AG09319 (cell line): ENCODE results near the gene TPM2.

Source experiments
- DNase-seq: peaks from one replicate; pipeline ENCODE4 v3.0.0-alpha.2; 2010; ENCODE audit warnings: low read depth; ENCODE audit errors: extremely low read depth
- TF ChIP-seq, protein P1 (sequence below): IDR thresholded peaks from 2 replicates; pipeline ENCODE4 v1.5.1; 2011; ENCODE audit warnings: low read depth, mild to moderate bottlenecking, inconsistent platforms, low read length, moderate library complexity

The TPM2 gene

DNA sequence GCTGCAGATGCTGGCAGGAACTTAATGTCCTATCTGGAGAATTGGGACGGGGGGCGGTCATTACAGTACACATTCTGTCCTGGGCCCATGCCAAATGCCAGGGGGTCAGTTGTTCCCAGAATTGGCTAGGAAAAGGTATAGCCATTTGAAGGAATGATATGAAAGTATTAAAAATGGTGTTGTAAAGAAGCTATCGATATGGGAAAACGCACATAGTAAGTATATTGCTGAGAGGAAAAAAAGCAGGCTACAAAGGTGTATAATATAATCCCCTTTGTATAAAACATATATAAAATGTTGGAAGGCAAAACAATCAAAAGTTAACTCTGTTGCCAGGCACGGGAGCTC lies 24.3 kb downstream of the TPM2 start:
- TF ChIP-seq, protein P1, sequence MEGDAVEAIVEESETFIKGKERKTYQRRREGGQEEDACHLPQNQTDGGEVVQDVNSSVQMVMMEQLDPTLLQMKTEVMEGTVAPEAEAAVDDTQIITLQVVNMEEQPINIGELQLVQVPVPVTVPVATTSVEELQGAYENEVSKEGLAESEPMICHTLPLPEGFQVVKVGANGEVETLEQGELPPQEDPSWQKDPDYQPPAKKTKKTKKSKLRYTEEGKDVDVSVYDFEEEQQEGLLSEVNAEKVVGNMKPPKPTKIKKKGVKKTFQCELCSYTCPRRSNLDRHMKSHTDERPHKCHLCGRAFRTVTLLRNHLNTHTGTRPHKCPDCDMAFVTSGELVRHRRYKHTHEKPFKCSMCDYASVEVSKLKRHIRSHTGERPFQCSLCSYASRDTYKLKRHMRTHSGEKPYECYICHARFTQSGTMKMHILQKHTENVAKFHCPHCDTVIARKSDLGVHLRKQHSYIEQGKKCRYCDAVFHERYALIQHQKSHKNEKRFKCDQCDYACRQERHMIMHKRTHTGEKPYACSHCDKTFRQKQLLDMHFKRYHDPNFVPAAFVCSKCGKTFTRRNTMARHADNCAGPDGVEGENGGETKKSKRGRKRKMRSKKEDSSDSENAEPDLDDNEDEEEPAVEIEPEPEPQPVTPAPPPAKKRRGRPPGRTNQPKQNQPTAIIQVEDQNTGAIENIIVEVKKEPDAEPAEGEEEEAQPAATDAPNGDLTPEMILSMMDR = no peak
- no peak for DNase-seq

DNA sequence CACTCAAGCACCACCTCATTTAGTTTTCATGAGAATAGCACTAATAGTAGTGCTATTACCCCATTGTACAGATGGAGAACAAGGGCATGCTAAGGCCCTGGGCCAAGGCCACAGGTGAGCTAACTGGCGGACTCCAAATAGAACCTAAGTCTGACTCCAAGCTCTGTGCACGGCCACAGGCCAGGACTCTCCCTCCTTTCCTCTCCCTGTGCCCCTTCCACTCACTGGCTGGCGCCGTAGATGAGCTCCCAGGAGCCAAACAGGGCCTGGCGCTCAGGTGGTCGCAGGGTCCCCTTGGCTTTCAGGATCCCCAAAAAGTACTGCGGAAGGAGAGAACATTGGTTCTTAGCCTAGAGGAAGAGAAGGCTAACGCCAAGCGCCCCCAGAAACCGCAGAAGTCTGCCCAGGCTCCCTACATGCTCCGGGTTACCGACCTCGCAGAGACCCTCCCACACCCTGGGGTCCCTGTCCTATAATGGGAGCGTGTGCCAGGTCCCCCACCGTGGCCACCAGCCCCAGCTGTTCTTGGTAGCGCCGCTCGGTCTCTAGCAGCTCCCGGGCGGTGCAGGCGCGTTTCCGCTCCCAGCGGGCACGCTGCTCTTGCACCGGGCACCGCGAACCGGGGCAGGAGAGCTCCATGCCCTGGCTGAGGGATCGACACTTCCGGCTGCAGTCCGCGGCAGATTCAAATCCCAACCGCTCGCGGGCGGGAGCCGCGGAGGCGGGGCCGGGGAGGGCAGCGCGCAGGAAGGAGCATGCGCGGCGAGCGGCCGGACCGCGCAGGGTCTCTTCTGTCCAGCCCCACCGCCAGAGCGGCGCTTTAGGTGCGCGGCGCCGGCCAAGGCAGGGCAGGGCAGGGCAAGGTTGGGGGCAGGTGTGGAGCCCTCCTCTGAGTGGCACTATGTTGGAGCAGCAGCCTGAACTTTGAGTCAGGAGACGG lies 24.9 kb downstream of the TPM2 start, which contains the start of gene ARHGEF39:
ARHGEF39 (minus strand) TSS at position 665 of the 940 bp plus-strand sequence; CDS start at position 639, 26 bp downstream.
- DNase-seq = no peak

DNA sequence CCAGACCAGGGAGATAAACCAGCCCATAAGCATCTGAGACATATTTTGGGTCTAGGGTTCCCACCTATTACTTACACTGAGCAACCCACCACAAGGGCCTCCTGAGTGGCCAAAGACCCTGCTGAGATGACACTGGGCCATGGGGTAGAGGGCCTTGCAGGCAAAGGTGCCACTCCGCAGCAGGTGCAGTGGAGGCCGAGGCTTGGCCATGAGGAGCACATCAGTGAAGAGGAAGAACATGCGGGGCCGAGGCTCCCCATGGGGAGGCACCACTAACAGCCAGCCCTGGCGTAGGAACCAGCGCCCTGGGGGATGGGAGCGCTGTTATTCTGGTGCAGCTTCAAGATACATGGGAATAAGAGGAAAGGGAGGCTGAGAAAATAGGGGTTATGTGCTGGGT lies 27.3 kb downstream of the TPM2 start:
- TF ChIP-seq, protein P1 = no peak
- no peak for DNase-seq

More for the DNA sequence above, 24.9 kb downstream of the TPM2 start, which contains the start of gene ARHGEF39:
- TF ChIP-seq, protein P1 = peak; percentile 23

DNA sequence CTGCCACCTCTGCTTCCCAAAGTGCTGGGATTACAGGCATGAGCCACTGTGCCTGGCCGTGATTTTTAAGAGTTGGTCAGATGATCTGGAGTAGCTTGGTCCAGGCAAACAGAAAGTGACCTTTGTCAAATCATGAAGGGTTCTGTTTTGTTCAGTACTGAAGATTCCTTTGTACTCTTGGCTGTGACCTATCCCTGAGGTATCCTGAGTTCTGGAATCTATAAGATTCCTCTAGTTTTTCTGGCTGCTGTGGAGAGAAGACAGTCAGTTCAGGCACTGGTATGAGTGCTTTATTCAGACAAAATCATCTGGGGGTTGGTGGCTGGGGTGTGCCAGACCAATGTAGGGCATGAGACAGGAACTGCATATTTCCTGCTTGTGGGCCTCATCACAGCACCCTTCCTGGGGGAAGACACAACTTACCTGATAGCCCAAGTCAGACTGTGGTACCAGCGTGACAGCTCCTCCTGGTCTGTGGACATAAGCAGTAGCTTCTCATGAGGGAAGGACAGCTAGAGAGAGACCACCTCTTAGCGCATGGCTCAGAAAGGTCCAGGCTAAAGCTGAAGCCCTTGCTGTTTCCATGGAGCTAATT lies 27.9 kb downstream of the TPM2 start:
- DNase-seq = no peak
- TF ChIP-seq, protein P1 = no peak

DNA sequence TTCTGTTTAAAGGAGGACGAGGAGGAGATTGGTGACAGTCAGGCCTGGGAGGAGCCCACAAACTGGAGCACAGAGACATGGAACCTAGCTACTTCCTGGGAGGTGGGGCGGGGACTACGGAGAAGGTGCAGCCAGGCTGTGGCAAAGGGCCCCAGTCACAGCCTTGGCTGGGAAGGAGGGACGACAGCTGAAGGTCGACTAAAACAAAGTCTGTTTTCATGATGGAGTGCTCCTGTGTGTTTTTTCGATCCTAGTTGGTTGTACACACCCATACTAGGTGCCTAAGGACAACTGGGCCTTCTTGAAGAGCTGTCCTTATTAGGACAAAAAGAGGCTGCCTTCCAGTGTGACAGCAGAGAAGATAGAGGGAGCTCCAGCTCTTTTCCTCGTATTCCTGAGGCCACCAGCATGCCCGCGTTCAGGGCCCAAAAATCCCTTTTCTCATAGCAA lies 28.7 kb downstream of the TPM2 start:
- TF ChIP-seq, protein P1 = peak; percentile 65
- no peak for DNase-seq

DNA sequence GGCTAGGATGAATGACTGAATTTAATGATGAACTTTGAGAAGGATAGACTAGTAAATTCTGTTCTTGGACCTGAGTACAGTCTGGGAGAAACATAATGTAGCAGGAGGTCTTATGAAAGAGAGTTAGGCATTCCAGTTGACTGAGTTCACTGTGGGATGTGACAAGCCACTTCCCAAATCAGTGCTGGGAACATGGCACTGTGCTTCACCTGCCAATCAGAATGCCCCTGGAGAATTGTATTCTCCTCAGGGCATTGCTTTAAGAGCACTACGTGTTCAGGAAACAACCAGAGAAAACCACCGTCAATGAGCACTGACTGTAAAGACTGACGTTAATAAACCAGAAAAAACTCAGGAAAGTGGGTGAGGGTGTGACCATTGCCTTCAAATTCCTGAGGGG lies 30.4 kb downstream of the TPM2 start:
- DNase-seq = no peak
- TF ChIP-seq, protein P1 = no peak

DNA sequence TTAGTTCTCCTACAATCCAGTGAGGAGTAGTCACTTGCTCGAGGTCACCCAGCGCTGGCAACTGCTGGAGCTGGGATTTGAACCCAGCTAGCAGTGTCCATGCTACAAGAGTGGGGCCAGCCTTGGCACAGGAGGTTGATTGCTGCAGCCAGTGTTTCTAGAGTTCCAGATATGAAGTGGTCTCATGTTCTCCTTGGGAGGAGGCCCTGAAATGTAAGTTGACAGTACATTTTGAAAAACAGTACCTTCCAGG lies 30.8 kb downstream of the TPM2 start:
- TF ChIP-seq, protein P1 = no peak
- DNase-seq = no peak
